ENCODE measurements around the gene P2RY14.

Gene P2RY14

DNA sequence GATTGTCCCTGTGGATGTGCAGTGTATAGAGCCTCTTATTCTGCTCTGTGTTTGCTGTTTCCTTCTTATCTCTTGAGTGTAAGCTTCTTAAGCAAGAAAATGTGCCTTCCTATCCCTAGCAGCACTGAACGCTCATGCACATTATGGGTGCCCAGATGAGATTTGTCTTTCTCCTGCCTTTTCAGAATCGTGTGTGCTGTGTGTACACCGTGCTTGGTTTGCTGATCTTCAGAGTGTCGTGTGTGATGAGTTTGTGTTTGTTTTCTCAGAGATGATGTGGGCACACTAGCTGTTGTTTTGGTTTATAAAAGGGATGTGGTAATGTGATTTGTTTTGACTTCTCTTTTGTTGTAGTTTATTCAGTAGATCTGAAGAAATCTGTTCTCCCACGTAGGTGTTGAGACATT lies 95.1 kb downstream of the P2RY14 start:
- DNase-seq (ENCODE audit: low spot score): no peak

DNA sequence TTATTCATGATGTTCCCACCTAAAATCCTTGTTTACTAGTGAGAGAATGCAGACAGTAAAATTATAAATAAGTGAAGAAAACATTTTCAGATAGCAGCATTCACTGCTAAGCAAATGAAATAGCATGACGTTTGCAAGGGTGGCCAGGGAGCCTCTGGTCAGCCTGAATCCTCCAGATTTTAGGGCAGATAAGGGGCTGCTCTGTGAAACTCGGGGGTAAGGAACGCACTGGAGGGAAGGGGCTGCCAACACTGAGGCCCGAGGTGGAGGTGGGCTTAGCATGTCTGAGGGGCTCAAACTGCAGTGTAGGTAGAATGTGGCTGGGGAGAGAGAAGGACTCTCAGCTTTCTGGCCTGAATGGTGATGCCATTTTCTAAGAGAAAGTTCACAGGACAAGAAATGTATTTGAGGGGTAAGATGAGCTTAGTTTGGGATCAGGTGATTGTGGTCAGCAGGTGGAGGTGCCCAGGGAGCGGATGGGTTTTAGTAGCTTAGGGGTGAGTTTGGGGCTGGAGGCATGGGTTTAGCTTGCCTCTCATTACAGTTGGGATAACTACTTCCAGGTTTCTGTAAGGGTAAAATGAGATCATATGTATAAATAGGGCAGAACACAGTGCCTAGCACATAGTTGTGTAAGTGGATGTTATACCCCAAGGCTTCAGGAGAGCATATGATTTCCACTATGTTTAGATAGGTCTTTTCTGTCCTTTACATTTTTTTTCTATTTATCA lies 95.8 kb downstream of the P2RY14 start:
- DNase-seq (ENCODE audit: low spot score): no peak

DNA sequence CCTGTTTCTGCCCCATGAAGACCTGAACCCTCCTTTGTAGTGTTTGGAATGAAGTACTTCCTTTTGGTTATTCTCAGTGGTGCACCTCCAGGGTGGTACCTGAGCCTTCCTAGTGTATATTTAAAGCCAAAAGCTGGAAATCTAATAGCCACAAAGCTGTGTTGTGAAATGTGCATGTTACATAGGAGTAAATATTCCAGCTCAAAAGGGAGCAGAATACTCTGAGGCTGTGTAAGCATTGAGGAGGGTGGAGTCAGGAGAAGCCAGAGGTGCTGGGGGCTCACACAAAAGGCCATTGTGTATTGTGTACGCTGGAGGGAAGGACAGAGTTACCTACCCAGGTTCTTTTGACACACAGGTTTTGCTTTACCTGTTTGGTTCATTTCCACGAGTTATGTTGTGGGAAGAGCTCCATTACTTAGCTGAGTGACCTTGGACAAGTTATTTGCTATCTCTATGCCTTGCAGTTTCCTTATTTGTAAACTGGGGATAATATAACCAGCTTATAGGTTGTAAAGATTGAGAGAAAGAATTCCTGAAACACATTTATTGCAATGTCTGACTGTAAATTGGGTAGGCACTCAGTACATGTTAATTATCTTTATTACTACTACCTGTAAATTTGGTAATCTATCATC lies 100.0 kb downstream of the P2RY14 start:
- DNase-seq (ENCODE audit: low spot score): no peak

DNA sequence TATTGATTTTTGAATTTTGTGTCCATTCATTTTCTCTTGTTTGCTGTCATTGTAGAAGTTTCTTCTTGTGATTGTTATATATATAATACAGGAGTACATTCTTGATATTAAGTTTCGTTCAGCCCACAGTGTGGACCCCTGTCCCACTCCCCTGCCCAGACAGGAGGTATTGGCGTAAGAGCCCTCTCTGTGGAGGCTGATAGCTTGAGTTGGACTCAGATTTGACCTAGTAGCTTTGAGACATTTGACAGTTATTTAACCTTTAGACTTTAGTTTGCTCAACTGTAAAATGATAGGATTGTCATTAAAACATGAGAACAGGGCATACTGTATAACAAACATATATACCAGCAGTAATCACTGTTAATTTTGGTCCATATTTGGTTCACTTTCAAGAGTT lies 102.4 kb downstream of the P2RY14 start:
- DNase-seq (ENCODE audit: low spot score): no peak

DNA sequence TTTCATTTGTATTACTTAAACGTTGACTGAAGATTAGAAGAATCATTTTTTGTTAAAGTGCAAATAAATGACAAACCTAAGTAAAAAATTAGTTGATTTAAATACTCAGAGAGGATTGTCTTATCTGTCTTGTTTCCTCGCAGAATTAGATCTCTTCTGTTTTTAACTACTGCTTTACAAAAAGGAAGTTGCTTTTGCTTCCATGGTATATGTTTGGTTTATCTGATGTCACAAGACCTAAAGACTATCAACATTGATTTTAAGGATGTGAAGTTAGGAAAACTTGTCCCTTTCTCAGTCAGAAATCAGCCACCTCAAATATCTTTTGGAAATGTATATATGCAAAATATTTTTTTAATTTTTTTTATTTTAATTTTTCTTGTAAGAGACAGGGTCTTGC lies 104.0 kb downstream of the P2RY14 start:
- DNase-seq (ENCODE audit: low spot score): no peak

DNA sequence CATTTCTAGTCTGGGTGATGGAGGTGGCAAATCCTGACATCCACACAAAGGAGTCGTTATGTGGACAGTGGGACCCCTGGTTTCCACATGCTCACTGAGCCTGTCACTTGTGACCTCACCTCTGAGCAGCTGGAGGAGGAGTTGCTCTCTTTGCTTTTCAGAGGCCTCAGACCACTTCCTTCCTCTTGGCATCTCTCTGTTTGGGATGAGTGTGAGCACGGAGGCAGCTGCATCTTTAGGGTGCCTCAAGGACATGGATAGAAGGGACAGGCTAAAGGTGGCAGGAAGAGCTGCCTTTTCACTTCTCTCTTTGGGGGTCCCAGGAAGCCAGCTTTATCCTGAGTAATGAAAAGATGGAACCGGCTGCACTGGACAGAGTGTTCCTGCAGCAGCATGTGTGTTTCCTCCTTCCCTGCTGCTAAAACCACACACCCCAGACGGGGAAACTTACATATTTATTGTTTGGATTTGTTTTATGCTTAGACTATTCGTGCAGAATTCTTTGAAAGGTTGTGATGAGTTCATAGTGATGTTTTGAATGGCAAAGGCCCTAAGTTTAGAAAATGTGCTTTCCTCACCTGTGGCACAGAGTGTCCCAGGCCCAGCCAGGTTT lies 107.1 kb downstream of the P2RY14 start:
- DNase-seq (ENCODE audit: low spot score): no peak

DNA sequence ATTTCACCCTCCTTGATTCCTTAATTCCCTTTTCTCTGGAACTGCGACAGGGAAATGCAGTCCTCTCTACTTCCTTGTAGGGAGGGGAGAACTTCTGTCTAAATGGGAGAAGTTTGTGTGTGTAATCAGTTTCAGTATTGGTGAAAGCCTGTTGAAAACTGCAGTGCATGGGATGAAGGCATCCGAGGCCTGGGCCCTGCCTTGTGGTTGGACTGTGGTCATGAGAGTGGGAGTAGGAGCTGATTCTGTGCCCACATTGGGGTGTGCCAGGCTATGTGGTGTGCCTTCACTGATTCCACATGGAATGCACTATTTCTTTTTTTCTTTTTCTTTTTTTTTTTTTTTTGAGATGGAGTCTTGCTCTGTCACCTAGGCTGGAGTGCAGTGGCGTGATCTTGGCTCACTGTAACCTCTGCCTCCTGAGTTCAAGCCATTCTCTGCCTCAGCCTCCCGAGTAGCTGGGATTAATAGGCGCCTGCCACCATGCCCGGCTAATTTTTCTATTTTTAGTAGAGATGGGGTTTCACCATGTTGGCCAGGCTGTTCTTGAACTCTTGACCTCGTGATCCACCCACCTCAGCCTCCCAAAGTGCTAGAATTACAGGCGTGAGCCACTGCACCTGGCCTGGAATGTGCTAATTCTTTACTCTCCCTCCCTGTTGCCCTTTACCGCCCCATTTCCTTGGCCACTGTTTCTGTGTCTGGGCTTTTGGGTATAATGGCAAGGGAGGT lies 108.2 kb downstream of the P2RY14 start:
- DNase-seq (ENCODE audit: low spot score): peak; percentile 12

DNA sequence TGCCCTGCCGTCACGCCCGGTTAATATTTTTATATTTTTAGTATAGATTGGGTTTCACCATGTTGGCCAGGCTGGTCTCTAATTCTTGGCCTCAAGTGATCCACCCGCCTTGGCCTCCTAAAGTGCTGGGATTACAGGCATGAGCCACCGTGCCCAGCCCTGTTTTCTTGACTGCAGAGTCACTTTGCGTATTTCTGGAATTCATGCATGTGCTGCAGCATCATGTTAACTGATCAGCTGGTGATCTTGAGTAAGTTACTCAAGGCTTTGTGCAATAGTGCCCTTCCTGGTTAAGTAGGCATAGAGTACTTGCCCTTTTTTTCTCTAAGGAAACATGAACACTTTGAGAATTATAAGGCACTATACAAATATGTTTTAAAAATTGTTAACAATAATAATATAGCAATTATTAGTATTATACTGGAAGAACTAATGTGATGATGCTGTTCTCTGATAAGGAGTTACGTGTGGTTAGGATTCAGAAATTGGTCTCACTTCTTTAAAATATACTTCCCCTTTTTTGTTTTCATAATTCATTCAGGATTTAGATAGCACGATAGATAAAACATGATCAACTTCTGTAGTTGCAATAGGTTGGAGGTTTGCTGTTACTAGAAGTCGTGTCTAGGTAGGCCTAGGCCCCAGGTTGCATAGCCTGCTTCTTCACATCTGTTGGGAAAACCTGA lies 108.9 kb downstream of the P2RY14 start:
- no peak for DNase-seq (ENCODE audit: low spot score)

DNA sequence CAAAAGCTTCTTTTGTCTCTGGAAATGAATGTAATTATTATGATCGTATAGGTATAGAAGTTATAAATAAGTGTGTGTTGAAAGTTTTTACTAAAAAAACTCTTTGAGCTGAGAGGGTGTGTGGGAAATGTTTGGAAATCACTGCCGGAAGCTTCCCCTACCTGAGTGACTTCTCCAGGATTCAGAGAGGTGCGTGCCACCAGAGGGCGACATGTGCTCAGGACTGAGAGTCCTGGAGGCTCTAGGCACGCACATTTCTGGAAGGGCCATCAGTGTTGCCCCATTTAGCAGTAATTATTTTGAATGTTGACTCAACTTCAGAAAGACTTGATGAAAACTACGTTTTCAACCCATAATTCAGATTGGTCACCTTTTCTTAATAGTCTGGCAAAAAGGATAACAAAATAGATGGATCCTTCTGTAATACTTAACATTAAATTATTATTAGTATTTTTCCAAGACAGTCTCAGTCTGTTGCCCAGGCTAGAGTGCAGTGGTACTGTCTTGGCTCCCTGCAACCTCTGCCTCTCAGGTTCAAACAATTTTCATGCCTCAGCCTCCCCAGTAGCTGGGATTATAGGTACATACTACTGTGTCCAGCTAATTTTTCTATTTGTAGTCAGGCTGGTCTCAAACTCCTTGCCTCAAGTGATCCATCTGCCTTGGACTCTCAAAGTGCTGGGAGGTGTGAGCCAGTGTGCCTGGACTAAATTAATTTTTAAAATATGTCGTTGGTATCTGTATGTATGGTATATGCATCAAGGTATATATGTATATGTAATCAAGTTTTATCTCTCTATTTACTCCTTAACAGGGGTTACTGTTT lies 109.9 kb downstream of the P2RY14 start:
- DNase-seq (ENCODE audit: low spot score): peak; percentile 76

DNA sequence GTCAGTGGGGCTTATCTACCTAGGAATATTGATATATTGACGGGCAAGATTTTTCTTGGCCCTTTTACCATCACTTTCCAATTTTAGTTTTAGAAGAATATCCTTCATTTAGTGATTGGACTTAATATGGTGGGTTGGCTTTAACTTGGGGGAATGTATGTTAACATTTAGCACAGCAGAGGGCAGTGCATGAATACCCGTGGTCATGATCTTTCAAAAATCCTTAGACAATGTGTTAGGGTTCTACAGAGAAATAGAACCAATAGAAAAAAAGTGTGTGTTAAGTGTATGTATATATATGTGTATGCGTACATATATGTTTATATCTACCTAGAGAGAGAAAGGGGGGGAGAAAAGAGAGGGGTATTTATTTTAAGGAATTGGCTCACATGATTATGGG lies 112.2 kb downstream of the P2RY14 start:
- DNase-seq (ENCODE audit: low spot score): no peak

DNA sequence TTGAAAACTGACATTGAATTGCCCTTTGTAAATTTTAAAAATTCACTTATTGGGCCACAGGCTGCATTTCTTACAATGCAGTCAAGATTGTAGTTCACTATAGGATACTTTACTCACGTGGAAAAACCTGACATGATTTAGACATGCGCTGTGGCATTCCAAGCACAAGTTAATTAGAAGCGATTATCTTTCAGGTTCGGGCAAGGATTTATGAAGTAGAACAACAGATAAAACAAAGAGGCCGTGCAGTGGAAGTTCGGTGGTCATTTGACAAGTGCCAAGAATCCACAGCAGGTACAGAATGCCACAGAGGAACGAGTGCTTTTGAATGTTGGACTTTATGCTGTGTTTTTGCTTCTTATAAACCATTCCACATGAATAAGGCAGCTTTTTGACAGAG lies 113.1 kb downstream of the P2RY14 start:
- DNase-seq (ENCODE audit: low spot score): no peak
